Measurements from ENCODE around the gene LMO1. TPM values are rescaled to one million over a fixed set of nuclear protein-coding genes. Genes with fewer than 3 reads are reported as not detected.

LMO1 gene
- total RNA-seq, 1 experiment from 2014 or later, result not detected

GRCh38 chr11:8296038-8296649, 32.5 kb upstream of the LMO1 start:
- DNase-seq (ENCODE audit: unreplicated experiment), result no peak
- Mint-ChIP-seq H3K4me3 (ENCODE audit: unreplicated experiment) (no peak overlapping the region), H3K27ac (ENCODE audit: low read depth, unreplicated experiment) (no peak overlapping the region), H3K27me3 (ENCODE audit: insufficient read depth, unreplicated experiment) (no peaks in the 10 kb centered on the region), H3K9me3 (ENCODE audit: unreplicated experiment) (no peaks in the 10 kb centered on the region), H3K36me3 (ENCODE audit: insufficient read depth, unreplicated experiment) (no peaks in the 10 kb centered on the region), H3K4me1 (ENCODE audit: insufficient read depth, unreplicated experiment) (no peaks in the 10 kb centered on the region)
- TF ChIP-seq CTCF (IDR thresholded peaks at IDR 0.05; ENCODE audit: unreplicated experiment), result no peak
- CTCF ChIA-PET, result interaction anchor here (0.8 to 1.7 kb wide), 3 partner anchors 32 to 271 kb away, joined by 3 to 7 read pairs (median 3); partner anchors contain the start of gene LMO1
- POLR2A ChIA-PET, result no interaction called here
- BruUV-seq (replicated peaks), result no TSS peak
- intact Hi-C loops (cut with micrococcal nuclease), result no loop called here

- POLR2A ChIA-PET, result no interaction called here
- Mint-ChIP-seq H3K36me3 (ENCODE audit: insufficient read depth, unreplicated experiment) (no peaks in the 10 kb centered on the region), H3K4me3 (ENCODE audit: unreplicated experiment) (no peak overlapping the region), H3K4me1 (ENCODE audit: insufficient read depth, unreplicated experiment) (no peaks in the 10 kb centered on the region), H3K9me3 (ENCODE audit: unreplicated experiment) (no peaks in the 10 kb centered on the region), H3K27ac (ENCODE audit: low read depth, unreplicated experiment) (no peak overlapping the region), H3K27me3 (ENCODE audit: insufficient read depth, unreplicated experiment) (no peaks in the 10 kb centered on the region)
- DNase-seq (ENCODE audit: unreplicated experiment), result no peak
- no TSS peak for BruUV-seq (replicated peaks)
- no peak for TF ChIP-seq CTCF (IDR thresholded peaks at IDR 0.05; ENCODE audit: unreplicated experiment)
- CTCF ChIA-PET, result interaction anchor here (0.9 kb wide), 1 partner anchor 101 kb away, joined by 3 read pairs; no protein-coding TSS in a partner anchor
- intact Hi-C loops (cut with micrococcal nuclease), result no loop called here
Measured at GRCh38 chr11:8294251-8294935, 30.7 kb upstream of the LMO1 start.

- H3K27me3 Mint-ChIP-seq (ENCODE audit: insufficient read depth, unreplicated experiment), result no peaks in the 10 kb centered on the region
- no peaks in the 10 kb centered on the region for H3K9me3 Mint-ChIP-seq (ENCODE audit: unreplicated experiment)
- ChIA-PET CTCF (no interaction called here), POLR2A (no interaction called here)
- no peak overlapping the region for H3K27ac Mint-ChIP-seq (ENCODE audit: low read depth, unreplicated experiment)
- H3K4me3 Mint-ChIP-seq (ENCODE audit: unreplicated experiment), result no peak overlapping the region
- BruUV-seq (replicated peaks), result no TSS peak
- TF ChIP-seq CTCF (IDR thresholded peaks at IDR 0.05; ENCODE audit: unreplicated experiment), result no peak
- intact Hi-C loops (cut with micrococcal nuclease), result no loop called here
- DNase-seq (ENCODE audit: unreplicated experiment), result no peak
- H3K4me1 Mint-ChIP-seq (ENCODE audit: insufficient read depth, unreplicated experiment), result no peaks in the 10 kb centered on the region
- H3K36me3 Mint-ChIP-seq (ENCODE audit: insufficient read depth, unreplicated experiment), result no peaks in the 10 kb centered on the region
Measured at GRCh38 chr11:8293171-8293570, 29.5 kb upstream of the LMO1 start.

- no peaks in the 10 kb centered on the region for H3K27me3 Mint-ChIP-seq (ENCODE audit: insufficient read depth, unreplicated experiment)
- no peaks in the 10 kb centered on the region for H3K36me3 Mint-ChIP-seq (ENCODE audit: insufficient read depth, unreplicated experiment)
- no peak overlapping the region for H3K4me3 Mint-ChIP-seq (ENCODE audit: unreplicated experiment)
- ChIA-PET CTCF (no interaction called here), POLR2A (no interaction called here)
- no peak for DNase-seq (ENCODE audit: unreplicated experiment)
- H3K27ac Mint-ChIP-seq (ENCODE audit: low read depth, unreplicated experiment), result no peak overlapping the region
- BruUV-seq (replicated peaks), result no TSS peak
- TF ChIP-seq CTCF (IDR thresholded peaks at IDR 0.05; ENCODE audit: unreplicated experiment), result no peak
- H3K4me1 Mint-ChIP-seq (ENCODE audit: insufficient read depth, unreplicated experiment), result no peaks in the 10 kb centered on the region
- H3K9me3 Mint-ChIP-seq (ENCODE audit: unreplicated experiment), result no peaks in the 10 kb centered on the region
- intact Hi-C loops (cut with micrococcal nuclease), result no loop called here
Measured at GRCh38 chr11:8292351-8292750, 28.7 kb upstream of the LMO1 start.
